WTC11 (cell line): ENCODE measurements around the gene DGKA. TPM values are rescaled to one million over a fixed set of nuclear protein-coding genes. Genes with fewer than 3 reads are reported as not detected.

Source experiments
- ESRRA ChIP-seq: sonication (generic); formaldehyde crosslinking; IDR thresholded peaks from 2 replicates; pipeline ENCODE4 v1.8.1; 2022; ENCODE audit warnings: mild to moderate bottlenecking, missing genetic modification reagents, borderline replicate concordance
- FOXK1 ChIP-seq: sonication (generic); formaldehyde crosslinking; IDR thresholded peaks from 2 replicates; pipeline ENCODE4 v1.8.0; 2022; ENCODE audit warnings: mild to moderate bottlenecking, moderate library complexity, missing genetic modification reagents
- GRHL2 ChIP-seq: fragments of 250-450 bp; sonication (Bioruptor Pico); IDR thresholded peaks from 2 replicates; pipeline ENCODE4 v1.8.0; 2022; ENCODE audit warnings: mild to moderate bottlenecking, moderate library complexity; ENCODE audit not compliant: insufficient replicate concordance, severe bottlenecking
- GTF2I ChIP-seq: fragments of 250-450 bp; sonication (Bioruptor Pico); conservative IDR thresholded peaks from 2 replicates; pipeline ENCODE4 v1.4.0; 2021; ENCODE audit warnings: mild to moderate bottlenecking
- IRF2 ChIP-seq: sonication (generic); formaldehyde crosslinking; IDR thresholded peaks from 2 replicates; pipeline ENCODE4 v1.8.0; 2022; ENCODE audit warnings: low read depth, missing genetic modification reagents, borderline replicate concordance
- JUN ChIP-seq: sonication (generic); formaldehyde crosslinking; IDR thresholded peaks from 2 replicates; pipeline ENCODE4 v1.8.0; 2023; ENCODE audit warnings: mild to moderate bottlenecking, missing genetic modification reagents
- NFATC4 ChIP-seq: fragments of 250-450 bp; sonication (Bioruptor Pico); IDR thresholded peaks from 2 replicates; pipeline ENCODE4 v1.9.0; 2021; ENCODE audit warnings: mild to moderate bottlenecking
- NFE2L1 ChIP-seq: sonication (generic); formaldehyde crosslinking; IDR thresholded peaks from 2 replicates; pipeline ENCODE4 v1.8.1; 2023; ENCODE audit warnings: missing genetic modification reagents
- NR2C2 ChIP-seq: sonication (generic); formaldehyde crosslinking; IDR thresholded peaks from 2 replicates; pipeline ENCODE4 v1.8.0; 2022; ENCODE audit warnings: mild to moderate bottlenecking, missing genetic modification reagents
- OVOL2 ChIP-seq: fragments of 250-450 bp; sonication (Bioruptor Pico); IDR thresholded peaks from 2 replicates; pipeline ENCODE4 v1.9.0; 2021; ENCODE audit warnings: mild to moderate bottlenecking, borderline replicate concordance
- RELA ChIP-seq: sonication (generic); formaldehyde crosslinking; IDR thresholded peaks from 2 replicates; pipeline ENCODE4 v1.8.1; 2022; ENCODE audit warnings: missing genetic modification reagents, mild to moderate bottlenecking, borderline replicate concordance
- TEAD4 ChIP-seq: sonication (generic); formaldehyde crosslinking; IDR thresholded peaks from 2 replicates; pipeline ENCODE4 v1.8.0; 2022; ENCODE audit warnings: mild to moderate bottlenecking, missing genetic modification reagents
- ZNF121 ChIP-seq: sonication (generic); formaldehyde crosslinking; IDR thresholded peaks from 2 replicates; pipeline ENCODE4 v1.8.0; 2023; ENCODE audit warnings: missing genetic modification reagents
- ZNF219 ChIP-seq: sonication (generic); formaldehyde crosslinking; IDR thresholded peaks from 2 replicates; pipeline ENCODE4 v1.8.0; 2023; ENCODE audit warnings: missing genetic modification reagents, mild to moderate bottlenecking, borderline replicate concordance
- ZNF317 ChIP-seq: sonication (generic); formaldehyde crosslinking; IDR thresholded peaks from 2 replicates; pipeline ENCODE4 v1.8.1; 2023; ENCODE audit warnings: low read depth, mild to moderate bottlenecking, moderate library complexity, missing genetic modification reagents, borderline replicate concordance
- ZNF423 ChIP-seq: fragments of 250-450 bp; sonication (Bioruptor Pico); IDR thresholded peaks from 2 replicates; pipeline ENCODE4 v2.1.2; 2022; ENCODE audit warnings: mild to moderate bottlenecking, moderate library complexity
- total RNA-seq: library from RNA; stranded (reverse); gene quantifications from 3 replicates; pipeline ENCODE4 v1.2.3, GENCODE V29; 2021
- TF ChIP-seq, protein P1 (sequence below): sonication (generic); formaldehyde crosslinking; IDR thresholded peaks from 2 replicates; pipeline ENCODE4 v1.8.0; 2023; ENCODE audit warnings: mild to moderate bottlenecking, missing genetic modification reagents
- TF ChIP-seq, protein P2 (sequence below): sonication (generic); formaldehyde crosslinking; IDR thresholded peaks from 2 replicates; pipeline ENCODE4 v1.8.1; 2022; ENCODE audit warnings: low read depth, mild to moderate bottlenecking, moderate library complexity, missing genetic modification reagents, borderline replicate concordance
- TF ChIP-seq, protein P3 (sequence below): sonication (generic); formaldehyde crosslinking; IDR thresholded peaks from 2 replicates; pipeline ENCODE4 v1.8.1; 2022; ENCODE audit warnings: mild to moderate bottlenecking, moderate library complexity, missing genetic modification reagents
- TF ChIP-seq, protein P4 (sequence below): fragments of 250-450 bp; sonication (Bioruptor Pico); IDR thresholded peaks from 2 replicates; pipeline ENCODE4 v2.1.2; 2022; ENCODE audit warnings: mild to moderate bottlenecking, moderate library complexity
- TF ChIP-seq, protein P5 (sequence below): sonication (generic); formaldehyde crosslinking; conservative IDR thresholded peaks from 2 replicates; pipeline ENCODE4 v1.8.1; 2022; ENCODE audit warnings: mild to moderate bottlenecking, missing genetic modification reagents
- TF ChIP-seq, protein P6 (sequence below): sonication (generic); formaldehyde crosslinking; IDR thresholded peaks from 2 replicates; pipeline ENCODE4 v1.8.0; 2022; ENCODE audit warnings: missing genetic modification reagents
- TF ChIP-seq, protein P7 (sequence below): fragments of 250-450 bp; sonication (Bioruptor Pico); IDR thresholded peaks from 2 replicates; pipeline ENCODE4 v1.9.0; 2021; ENCODE audit warnings: mild to moderate bottlenecking
- TF ChIP-seq, protein P8 (sequence below): sonication (generic); formaldehyde crosslinking; IDR thresholded peaks from 2 replicates; pipeline ENCODE4 v1.8.0; 2022; ENCODE audit warnings: mild to moderate bottlenecking, missing genetic modification reagents

DGKA gene
- total RNA-seq, 1 experiment from 2014 or later: 25.5 TPM

DNA sequence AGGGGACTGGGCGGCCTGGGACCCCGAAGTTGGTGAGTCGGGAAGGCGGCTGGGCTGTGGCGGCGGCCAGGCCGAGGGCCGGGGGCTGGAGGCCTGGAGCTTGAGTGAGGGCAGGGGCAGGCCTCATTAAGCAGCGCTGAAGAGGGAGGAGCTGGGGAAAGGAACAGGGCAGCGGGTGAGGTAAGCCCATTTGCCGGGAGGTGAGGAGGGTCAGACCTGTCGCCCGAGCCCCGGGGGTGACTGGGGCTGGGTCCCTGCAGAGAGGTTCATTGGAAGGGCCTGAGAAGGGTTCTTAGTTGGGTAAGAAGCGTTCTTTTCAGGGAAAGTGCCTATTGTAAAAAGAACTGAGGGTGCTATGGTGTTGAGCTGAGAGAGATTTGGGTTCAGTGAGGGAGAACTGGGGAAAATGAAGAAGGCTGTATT lies 43.4 kb downstream of the DGKA start (continued):
- TF ChIP-seq, protein P1, sequence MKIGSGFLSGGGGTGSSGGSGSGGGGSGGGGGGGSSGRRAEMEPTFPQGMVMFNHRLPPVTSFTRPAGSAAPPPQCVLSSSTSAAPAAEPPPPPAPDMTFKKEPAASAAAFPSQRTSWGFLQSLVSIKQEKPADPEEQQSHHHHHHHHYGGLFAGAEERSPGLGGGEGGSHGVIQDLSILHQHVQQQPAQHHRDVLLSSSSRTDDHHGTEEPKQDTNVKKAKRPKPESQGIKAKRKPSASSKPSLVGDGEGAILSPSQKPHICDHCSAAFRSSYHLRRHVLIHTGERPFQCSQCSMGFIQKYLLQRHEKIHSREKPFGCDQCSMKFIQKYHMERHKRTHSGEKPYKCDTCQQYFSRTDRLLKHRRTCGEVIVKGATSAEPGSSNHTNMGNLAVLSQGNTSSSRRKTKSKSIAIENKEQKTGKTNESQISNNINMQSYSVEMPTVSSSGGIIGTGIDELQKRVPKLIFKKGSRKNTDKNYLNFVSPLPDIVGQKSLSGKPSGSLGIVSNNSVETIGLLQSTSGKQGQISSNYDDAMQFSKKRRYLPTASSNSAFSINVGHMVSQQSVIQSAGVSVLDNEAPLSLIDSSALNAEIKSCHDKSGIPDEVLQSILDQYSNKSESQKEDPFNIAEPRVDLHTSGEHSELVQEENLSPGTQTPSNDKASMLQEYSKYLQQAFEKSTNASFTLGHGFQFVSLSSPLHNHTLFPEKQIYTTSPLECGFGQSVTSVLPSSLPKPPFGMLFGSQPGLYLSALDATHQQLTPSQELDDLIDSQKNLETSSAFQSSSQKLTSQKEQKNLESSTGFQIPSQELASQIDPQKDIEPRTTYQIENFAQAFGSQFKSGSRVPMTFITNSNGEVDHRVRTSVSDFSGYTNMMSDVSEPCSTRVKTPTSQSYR (CRISPR knock-in tag): 0 out of 2 replicates have a peak, but pooled peaks have one; percentile 53
- TF ChIP-seq, protein P2, sequence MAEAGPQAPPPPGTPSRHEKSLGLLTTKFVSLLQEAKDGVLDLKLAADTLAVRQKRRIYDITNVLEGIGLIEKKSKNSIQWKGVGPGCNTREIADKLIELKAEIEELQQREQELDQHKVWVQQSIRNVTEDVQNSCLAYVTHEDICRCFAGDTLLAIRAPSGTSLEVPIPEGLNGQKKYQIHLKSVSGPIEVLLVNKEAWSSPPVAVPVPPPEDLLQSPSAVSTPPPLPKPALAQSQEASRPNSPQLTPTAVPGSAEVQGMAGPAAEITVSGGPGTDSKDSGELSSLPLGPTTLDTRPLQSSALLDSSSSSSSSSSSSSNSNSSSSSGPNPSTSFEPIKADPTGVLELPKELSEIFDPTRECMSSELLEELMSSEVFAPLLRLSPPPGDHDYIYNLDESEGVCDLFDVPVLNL: no peak
- TF ChIP-seq, protein P3, sequence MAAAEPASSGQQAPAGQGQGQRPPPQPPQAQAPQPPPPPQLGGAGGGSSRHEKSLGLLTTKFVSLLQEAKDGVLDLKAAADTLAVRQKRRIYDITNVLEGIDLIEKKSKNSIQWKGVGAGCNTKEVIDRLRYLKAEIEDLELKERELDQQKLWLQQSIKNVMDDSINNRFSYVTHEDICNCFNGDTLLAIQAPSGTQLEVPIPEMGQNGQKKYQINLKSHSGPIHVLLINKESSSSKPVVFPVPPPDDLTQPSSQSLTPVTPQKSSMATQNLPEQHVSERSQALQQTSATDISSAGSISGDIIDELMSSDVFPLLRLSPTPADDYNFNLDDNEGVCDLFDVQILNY (CRISPR knock-in tag): no peak
- no peak for TF ChIP-seq ZNF121 (CRISPR knock-in tag)
- TF ChIP-seq, protein P4, sequence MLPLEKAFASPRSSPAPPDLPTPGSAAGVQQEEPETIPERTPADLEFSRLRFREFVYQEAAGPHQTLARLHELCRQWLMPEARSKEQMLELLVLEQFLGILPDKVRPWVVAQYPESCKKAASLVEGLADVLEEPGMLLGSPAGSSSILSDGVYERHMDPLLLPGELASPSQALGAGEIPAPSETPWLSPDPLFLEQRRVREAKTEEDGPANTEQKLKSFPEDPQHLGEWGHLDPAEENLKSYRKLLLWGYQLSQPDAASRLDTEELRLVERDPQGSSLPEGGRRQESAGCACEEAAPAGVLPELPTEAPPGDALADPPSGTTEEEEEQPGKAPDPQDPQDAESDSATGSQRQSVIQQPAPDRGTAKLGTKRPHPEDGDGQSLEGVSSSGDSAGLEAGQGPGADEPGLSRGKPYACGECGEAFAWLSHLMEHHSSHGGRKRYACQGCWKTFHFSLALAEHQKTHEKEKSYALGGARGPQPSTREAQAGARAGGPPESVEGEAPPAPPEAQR (CRISPR knock-in tag): no peak
- TF ChIP-seq NFATC4 (CRISPR knock-in tag): no peak
- TF ChIP-seq NFE2L1 (CRISPR knock-in tag): no peak
- TF ChIP-seq FOXK1 (CRISPR knock-in tag): no peak
- TF ChIP-seq JUN (CRISPR knock-in tag): 0 out of 2 replicates have a peak, but pooled peaks have one; percentile 0
- TF ChIP-seq, protein P5, sequence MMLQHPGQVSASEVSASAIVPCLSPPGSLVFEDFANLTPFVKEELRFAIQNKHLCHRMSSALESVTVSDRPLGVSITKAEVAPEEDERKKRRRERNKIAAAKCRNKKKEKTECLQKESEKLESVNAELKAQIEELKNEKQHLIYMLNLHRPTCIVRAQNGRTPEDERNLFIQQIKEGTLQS (CRISPR knock-in tag): no peak
- TF ChIP-seq GRHL2 (CRISPR knock-in tag): no peak
- TF ChIP-seq, protein P6, sequence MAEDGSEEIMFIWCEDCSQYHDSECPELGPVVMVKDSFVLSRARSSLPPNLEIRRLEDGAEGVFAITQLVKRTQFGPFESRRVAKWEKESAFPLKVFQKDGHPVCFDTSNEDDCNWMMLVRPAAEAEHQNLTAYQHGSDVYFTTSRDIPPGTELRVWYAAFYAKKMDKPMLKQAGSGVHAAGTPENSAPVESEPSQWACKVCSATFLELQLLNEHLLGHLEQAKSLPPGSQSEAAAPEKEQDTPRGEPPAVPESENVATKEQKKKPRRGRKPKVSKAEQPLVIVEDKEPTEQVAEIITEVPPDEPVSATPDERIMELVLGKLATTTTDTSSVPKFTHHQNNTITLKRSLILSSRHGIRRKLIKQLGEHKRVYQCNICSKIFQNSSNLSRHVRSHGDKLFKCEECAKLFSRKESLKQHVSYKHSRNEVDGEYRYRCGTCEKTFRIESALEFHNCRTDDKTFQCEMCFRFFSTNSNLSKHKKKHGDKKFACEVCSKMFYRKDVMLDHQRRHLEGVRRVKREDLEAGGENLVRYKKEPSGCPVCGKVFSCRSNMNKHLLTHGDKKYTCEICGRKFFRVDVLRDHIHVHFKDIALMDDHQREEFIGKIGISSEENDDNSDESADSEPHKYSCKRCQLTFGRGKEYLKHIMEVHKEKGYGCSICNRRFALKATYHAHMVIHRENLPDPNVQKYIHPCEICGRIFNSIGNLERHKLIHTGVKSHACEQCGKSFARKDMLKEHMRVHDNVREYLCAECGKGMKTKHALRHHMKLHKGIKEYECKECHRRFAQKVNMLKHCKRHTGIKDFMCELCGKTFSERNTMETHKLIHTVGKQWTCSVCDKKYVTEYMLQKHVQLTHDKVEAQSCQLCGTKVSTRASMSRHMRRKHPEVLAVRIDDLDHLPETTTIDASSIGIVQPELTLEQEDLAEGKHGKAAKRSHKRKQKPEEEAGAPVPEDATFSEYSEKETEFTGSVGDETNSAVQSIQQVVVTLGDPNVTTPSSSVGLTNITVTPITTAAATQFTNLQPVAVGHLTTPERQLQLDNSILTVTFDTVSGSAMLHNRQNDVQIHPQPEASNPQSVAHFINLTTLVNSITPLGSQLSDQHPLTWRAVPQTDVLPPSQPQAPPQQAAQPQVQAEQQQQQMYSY: no peak
- TF ChIP-seq, protein P7, sequence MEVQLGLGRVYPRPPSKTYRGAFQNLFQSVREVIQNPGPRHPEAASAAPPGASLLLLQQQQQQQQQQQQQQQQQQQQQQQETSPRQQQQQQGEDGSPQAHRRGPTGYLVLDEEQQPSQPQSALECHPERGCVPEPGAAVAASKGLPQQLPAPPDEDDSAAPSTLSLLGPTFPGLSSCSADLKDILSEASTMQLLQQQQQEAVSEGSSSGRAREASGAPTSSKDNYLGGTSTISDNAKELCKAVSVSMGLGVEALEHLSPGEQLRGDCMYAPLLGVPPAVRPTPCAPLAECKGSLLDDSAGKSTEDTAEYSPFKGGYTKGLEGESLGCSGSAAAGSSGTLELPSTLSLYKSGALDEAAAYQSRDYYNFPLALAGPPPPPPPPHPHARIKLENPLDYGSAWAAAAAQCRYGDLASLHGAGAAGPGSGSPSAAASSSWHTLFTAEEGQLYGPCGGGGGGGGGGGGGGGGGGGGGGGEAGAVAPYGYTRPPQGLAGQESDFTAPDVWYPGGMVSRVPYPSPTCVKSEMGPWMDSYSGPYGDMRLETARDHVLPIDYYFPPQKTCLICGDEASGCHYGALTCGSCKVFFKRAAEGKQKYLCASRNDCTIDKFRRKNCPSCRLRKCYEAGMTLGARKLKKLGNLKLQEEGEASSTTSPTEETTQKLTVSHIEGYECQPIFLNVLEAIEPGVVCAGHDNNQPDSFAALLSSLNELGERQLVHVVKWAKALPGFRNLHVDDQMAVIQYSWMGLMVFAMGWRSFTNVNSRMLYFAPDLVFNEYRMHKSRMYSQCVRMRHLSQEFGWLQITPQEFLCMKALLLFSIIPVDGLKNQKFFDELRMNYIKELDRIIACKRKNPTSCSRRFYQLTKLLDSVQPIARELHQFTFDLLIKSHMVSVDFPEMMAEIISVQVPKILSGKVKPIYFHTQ: no peak
- TF ChIP-seq, protein P8, sequence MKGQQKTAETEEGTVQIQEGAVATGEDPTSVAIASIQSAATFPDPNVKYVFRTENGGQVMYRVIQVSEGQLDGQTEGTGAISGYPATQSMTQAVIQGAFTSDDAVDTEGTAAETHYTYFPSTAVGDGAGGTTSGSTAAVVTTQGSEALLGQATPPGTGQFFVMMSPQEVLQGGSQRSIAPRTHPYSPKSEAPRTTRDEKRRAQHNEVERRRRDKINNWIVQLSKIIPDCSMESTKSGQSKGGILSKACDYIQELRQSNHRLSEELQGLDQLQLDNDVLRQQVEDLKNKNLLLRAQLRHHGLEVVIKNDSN: 0 out of 2 replicates have a peak, but pooled peaks have one; percentile 4
- no peak for TF ChIP-seq GTF2I (CRISPR knock-in tag)
- no peak for TF ChIP-seq TEAD4
- no peak for TF ChIP-seq ZNF423 (CRISPR knock-in tag)
- no peak for TF ChIP-seq OVOL2 (CRISPR knock-in tag)
- TF ChIP-seq ZNF317: no peak
- no peak for TF ChIP-seq ESRRA
- TF ChIP-seq RELA (CRISPR knock-in tag): no peak
- no peak for TF ChIP-seq ZNF219 (CRISPR knock-in tag)
- TF ChIP-seq IRF2 (CRISPR knock-in tag): no peak
- TF ChIP-seq NR2C2 (CRISPR knock-in tag): no peak
- TF ChIP-seq, all 79 proteins: peak for 5
